NCI-H526 treated with DMSO at 0.1 percent for 48 hours (cell line): Measurements from ENCODE around the gene SORT1.

Experiments used
- DNase-seq: peaks from one replicate; lab custom pipeline; 2025; lab: John Stamatoyannopoulos, UW

Gene SORT1

GRCh38 chr1:109261578-109261977 is 136.1 kb downstream of the SORT1 start:
- no peak for DNase-seq

- DNase-seq, result no peak
These were observed 136.7 kb downstream of the SORT1 start for GRCh38 chr1:109261006-109261405.

GRCh38 chr1:109259674-109260557 is 137.8 kb downstream of the SORT1 start:
- DNase-seq, result no peak
